Ectodermal cell (in vitro differentiated cells): ENCODE measurements around the gene CHST7.

Experiments
- H3K27ac ChIP-seq: 2 replicates; pipeline ENCODE4 v1.7.0; 2013; ENCODE audit warnings: mild to moderate bottlenecking, low read depth, low read length; ENCODE audit not compliant: insufficient read depth, poor library complexity, severe bottlenecking
- H3K27me3 ChIP-seq: 2 replicates; pipeline ENCODE4 v1.7.0; 2013; ENCODE audit warnings: mild to moderate bottlenecking, low read length; ENCODE audit not compliant: insufficient read depth, control insufficient read depth, poor library complexity, severe bottlenecking
- H3K36me3 ChIP-seq: one replicate; pipeline ENCODE4 v1.7.0; 2013; ENCODE audit warnings: low read length; ENCODE audit not compliant: control insufficient read depth, insufficient read depth
- H3K4me1 ChIP-seq: one replicate; pipeline ENCODE4 v1.7.0; 2013; ENCODE audit warnings: low read length; ENCODE audit not compliant: control insufficient read depth, insufficient read depth
- H3K4me3 ChIP-seq: 2 replicates; pipeline ENCODE4 v1.7.0; 2013; ENCODE audit warnings: low read depth, low read length, control low read depth; ENCODE audit not compliant: insufficient read depth
- H3K9me3 ChIP-seq: 2 replicates; pipeline ENCODE4 v1.7.0; 2013; ENCODE audit warnings: mild to moderate bottlenecking, low read length, moderate library complexity; ENCODE audit not compliant: control insufficient read depth
- WGBS, 2 experiments: methylation state at CpG; one replicate each; pipeline ENCODE4 v1.1.7; 2013; ENCODE audit warnings: missing lambda C conversion rate in 2 of 2; 5-methylcytosine and 5-hydroxymethylcytosine counted together

CHST7 gene

GRCh38 chrX:46602468-46603102 is 29.0 kb downstream of the CHST7 start:
- no peak overlapping the region for H3K4me3 ChIP-seq
- no peaks in the 10 kb centered on the region for H3K36me3 ChIP-seq
- no peaks in the 10 kb centered on the region for H3K27me3 ChIP-seq
- H3K27ac ChIP-seq = no peak overlapping the region
- WGBS, 2 experiments = 93 to 96% methylated on average over 6 of the region's 6 CpGs
- H3K9me3 ChIP-seq = no peaks in the 10 kb centered on the region
- no peaks in the 10 kb centered on the region for H3K4me1 ChIP-seq

DNA sequence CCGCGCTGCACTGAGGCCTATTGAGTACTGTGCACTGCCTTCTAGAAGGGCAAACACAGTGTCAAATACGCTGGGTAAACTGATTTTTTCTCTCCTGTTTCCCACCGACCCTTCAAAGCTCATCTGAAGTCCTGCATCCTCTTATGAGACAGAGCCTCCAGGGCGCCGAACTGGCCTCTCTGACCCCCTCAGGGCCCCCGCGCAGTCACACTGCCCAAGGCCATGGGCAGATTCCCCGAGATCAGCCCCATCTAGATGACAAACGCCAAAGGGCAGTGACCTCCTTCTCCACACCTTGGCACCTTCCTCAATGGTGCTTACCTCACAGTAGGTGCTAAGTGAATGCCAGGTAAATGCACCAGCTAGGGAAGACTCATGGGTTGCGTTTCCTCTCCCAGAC is 34.4 kb downstream of the CHST7 start:
- WGBS, 2 experiments = 76 to 79% methylated on average over 11 of the region's 11 CpGs
- H3K27me3 ChIP-seq = no peaks in the 10 kb centered on the region
- no peaks in the 10 kb centered on the region for H3K36me3 ChIP-seq
- H3K27ac ChIP-seq = no peak overlapping the region
- H3K9me3 ChIP-seq = no peaks in the 10 kb centered on the region
- H3K4me1 ChIP-seq = no peaks in the 10 kb centered on the region
- no peak overlapping the region for H3K4me3 ChIP-seq

- Histone ChIP-seq H3K36me3 (no peaks in the 10 kb centered on the region), H3K9me3 (no peaks in the 10 kb centered on the region), H3K4me1 (no peaks in the 10 kb centered on the region), H3K27ac (no peak overlapping the region), H3K4me3 (no peak overlapping the region), H3K27me3 (no peaks in the 10 kb centered on the region)
- 84 to 95% methylated on average over 5 of the region's 5 CpGs for WGBS, 2 experiments
These were observed 36.6 kb downstream of the CHST7 start for GRCh38 chrX:46610070-46610658.

GRCh38 chrX:46611658-46612362 is 38.2 kb downstream of the CHST7 start:
- no peaks in the 10 kb centered on the region for H3K4me1 ChIP-seq
- H3K36me3 ChIP-seq = no peaks in the 10 kb centered on the region
- H3K4me3 ChIP-seq = no peak overlapping the region
- H3K9me3 ChIP-seq = no peaks in the 10 kb centered on the region
- 93 to 95% methylated on average over 12 to 13 of the region's 13 CpGs for WGBS, 2 experiments
- H3K27me3 ChIP-seq = no peaks in the 10 kb centered on the region
- H3K27ac ChIP-seq = no peak overlapping the region

DNA sequence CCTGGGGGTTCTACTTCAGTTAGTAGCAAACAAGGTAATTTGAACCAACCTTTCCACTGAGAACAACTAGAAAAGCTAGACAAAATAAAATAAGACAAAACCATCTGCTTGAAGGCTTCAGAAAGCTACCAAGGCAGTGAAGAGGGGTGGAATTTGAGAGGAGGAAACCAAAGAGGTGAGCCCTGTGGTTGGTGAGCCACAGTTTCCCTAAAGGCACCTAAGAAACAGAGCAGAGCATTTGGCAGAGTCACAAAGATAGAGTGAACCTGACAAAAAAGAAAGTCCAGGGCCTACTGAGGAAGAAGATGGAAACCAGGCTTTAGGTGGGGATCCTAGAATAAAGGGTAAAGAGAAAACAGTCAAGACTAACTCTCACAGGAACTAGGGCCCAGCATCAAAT is 44.3 kb downstream of the CHST7 start:
- Histone ChIP-seq H3K36me3 (no peaks in the 10 kb centered on the region), H3K27me3 (no peaks in the 10 kb centered on the region), H3K9me3 (no peaks in the 10 kb centered on the region), H3K27ac (no peak overlapping the region), H3K4me3 (no peak overlapping the region), H3K4me1 (no peaks in the 10 kb centered on the region)

- Histone ChIP-seq H3K27me3 (no peaks in the 10 kb centered on the region), H3K4me1 (no peaks in the 10 kb centered on the region), H3K27ac (no peak overlapping the region), H3K9me3 (no peaks in the 10 kb centered on the region), H3K4me3 (no peak overlapping the region), H3K36me3 (no peaks in the 10 kb centered on the region)
These were observed 45.4 kb downstream of the CHST7 start for GRCh38 chrX:46618947-46619346.

GRCh38 chrX:46620505-46620904 is 46.9 kb downstream of the CHST7 start:
- Histone ChIP-seq H3K9me3 (no peaks in the 10 kb centered on the region), H3K4me1 (no peaks in the 10 kb centered on the region), H3K27me3 (no peaks in the 10 kb centered on the region), H3K36me3 (no peaks in the 10 kb centered on the region), H3K4me3 (no peak overlapping the region), H3K27ac (no peak overlapping the region)
- WGBS, 2 experiments = 94 to 96% methylated on average over 4 of the region's 4 CpGs

GRCh38 chrX:46621572-46621971 is 48.0 kb downstream of the CHST7 start:
- no peaks in the 10 kb centered on the region for H3K4me1 ChIP-seq
- H3K27ac ChIP-seq = no peak overlapping the region
- no peak overlapping the region for H3K4me3 ChIP-seq
- no peaks in the 10 kb centered on the region for H3K36me3 ChIP-seq
- H3K27me3 ChIP-seq = no peaks in the 10 kb centered on the region
- 88 to 89% methylated on average over 2 to 3 of the region's 3 CpGs for whole genome bisulfite sequencing, 2 experiments
- H3K9me3 ChIP-seq = no peaks in the 10 kb centered on the region

DNA sequence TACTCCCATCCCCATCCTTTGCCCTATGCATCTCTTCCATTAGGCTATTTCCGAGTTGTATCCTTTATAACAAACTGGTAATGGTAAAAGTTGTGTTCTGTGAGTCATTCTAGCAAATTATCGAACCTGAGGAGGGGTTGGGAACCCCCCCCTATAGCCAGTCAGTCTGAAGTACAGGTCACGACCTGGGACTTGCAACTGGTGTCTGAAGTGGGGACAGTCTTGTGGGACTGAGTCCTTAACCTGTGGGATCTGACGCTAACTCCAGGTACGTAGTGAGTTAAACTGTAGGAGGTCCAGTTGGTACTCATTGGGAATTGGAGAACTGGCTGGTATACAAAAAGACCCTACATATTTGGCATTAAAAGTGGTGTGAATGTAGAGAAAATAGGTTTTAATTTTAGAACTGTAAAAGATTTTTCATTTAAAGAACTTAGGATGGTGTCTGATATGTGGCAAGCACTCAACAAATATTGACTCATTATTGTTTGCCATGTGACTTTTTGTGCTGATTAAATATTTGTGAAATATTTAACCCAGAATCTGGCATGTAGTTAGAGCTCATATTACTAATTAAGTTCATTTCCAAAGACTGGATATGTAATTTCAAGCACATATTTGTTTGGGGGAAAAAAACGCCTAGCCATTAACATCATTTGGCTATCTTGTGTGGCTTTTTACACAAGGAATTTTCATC is 50.7 kb downstream of the CHST7 start:
- Histone ChIP-seq H3K27me3 (no peaks in the 10 kb centered on the region), H3K27ac (no peak overlapping the region), H3K4me1 (no peaks in the 10 kb centered on the region), H3K36me3 (no peaks in the 10 kb centered on the region), H3K9me3 (no peaks in the 10 kb centered on the region), H3K4me3 (no peak overlapping the region)
- 95 to 97% methylated on average over 5 of the region's 6 CpGs for WGBS, 2 experiments

- Histone ChIP-seq H3K4me1 (no peaks in the 10 kb centered on the region), H3K9me3 (no peaks in the 10 kb centered on the region), H3K4me3 (no peak overlapping the region), H3K27ac (no peak overlapping the region), H3K27me3 (no peaks in the 10 kb centered on the region), H3K36me3 (no peaks in the 10 kb centered on the region)
- WGBS, 2 experiments = 77 to 83% methylated on average over 7 of the region's 7 CpGs
These were observed 53.0 kb downstream of the CHST7 start for GRCh38 chrX:46626566-46626965.
